RWPE2 (cell line): ENCODE data around the gene FHOD3.
"Not testable (repeated sequence)": the region's sequence is repeated elsewhere in the genome, so short reads cannot be mapped to it uniquely, and the experiment has no call there.

ENCODE experiments used
- ATAC-seq: fragments of 200-7000 bp; cut with Tn5 transposase; 3 replicates; pipeline ENCODE4 v1.9.1; 2021; ENCODE audit warnings: low read depth
- DNase-seq: peaks from one replicate; pipeline ENCODE4 v3.0.0-alpha.2; 2020; ENCODE audit warnings: low spot score
- H3K27ac ChIP-seq: fragments of 450-650 bp; 2 replicates; pipeline ENCODE4 v1.5.1; 2017; ENCODE audit warnings: mild to moderate bottlenecking; ENCODE audit not compliant: poor library complexity, severe bottlenecking
- H3K27me3 ChIP-seq: fragments of 250-450 bp; sonication (Bioruptor Pico); 2 replicates; pipeline ENCODE4 v1.5.1; 2021; ENCODE audit warnings: mild to moderate bottlenecking, moderate library complexity; ENCODE audit not compliant: insufficient read depth, poor library complexity, severe bottlenecking
- H3K36me3 ChIP-seq: fragments of 250-450 bp; sonication (Bioruptor Pico); 2 replicates; pipeline ENCODE4 v1.5.1; 2020; ENCODE audit warnings: low read depth, mild to moderate bottlenecking, moderate library complexity
- H3K4me1 ChIP-seq: fragments of 250-450 bp; sonication (Bioruptor Pico); 2 replicates; pipeline ENCODE4 v1.5.1; 2021; ENCODE audit warnings: mild to moderate bottlenecking, moderate library complexity; ENCODE audit not compliant: insufficient read depth, poor library complexity, severe bottlenecking
- H3K4me3 ChIP-seq: fragments of 250-450 bp; sonication (Bioruptor Pico); 2 replicates; pipeline ENCODE4 v1.5.1; 2021; ENCODE audit warnings: mild to moderate bottlenecking, moderate library complexity; ENCODE audit not compliant: severe bottlenecking
- H3K9me3 ChIP-seq: fragments of 250-450 bp; sonication (Bioruptor Pico); 2 replicates; pipeline ENCODE4 v1.5.1; 2021; ENCODE audit warnings: mild to moderate bottlenecking, moderate library complexity; ENCODE audit not compliant: severe bottlenecking
- TF ChIP-seq, protein P1 (sequence below): fragments of 450-650 bp; IDR thresholded peaks from one replicate; pipeline ENCODE4 v1.5.1; 2017; ENCODE audit warnings: mild to moderate bottlenecking, moderate library complexity; ENCODE audit not compliant: poor library complexity, severe bottlenecking

Gene FHOD3

DNA sequence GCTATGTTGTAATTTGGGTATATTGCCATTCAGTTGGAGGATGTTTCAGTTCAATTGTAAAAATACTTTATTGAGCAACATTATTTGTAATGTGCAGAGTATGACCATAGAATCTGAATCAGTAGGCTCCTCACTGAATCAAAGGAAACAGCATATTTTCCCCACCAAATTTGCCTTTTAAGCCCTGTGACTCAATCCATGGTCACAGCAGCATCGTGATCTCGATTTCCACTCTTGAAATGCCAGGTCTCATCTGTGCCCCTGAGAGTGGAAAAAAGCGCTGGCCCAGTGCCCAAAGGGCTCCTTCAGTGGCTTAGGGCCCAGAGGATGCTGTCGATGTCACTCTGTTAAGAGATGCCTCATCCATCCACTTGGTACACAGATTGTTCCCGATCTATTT, 57.5 kb downstream of the FHOD3 start:
- H3K4me3 ChIP-seq: no peak overlapping the region
- TF ChIP-seq, protein P1, sequence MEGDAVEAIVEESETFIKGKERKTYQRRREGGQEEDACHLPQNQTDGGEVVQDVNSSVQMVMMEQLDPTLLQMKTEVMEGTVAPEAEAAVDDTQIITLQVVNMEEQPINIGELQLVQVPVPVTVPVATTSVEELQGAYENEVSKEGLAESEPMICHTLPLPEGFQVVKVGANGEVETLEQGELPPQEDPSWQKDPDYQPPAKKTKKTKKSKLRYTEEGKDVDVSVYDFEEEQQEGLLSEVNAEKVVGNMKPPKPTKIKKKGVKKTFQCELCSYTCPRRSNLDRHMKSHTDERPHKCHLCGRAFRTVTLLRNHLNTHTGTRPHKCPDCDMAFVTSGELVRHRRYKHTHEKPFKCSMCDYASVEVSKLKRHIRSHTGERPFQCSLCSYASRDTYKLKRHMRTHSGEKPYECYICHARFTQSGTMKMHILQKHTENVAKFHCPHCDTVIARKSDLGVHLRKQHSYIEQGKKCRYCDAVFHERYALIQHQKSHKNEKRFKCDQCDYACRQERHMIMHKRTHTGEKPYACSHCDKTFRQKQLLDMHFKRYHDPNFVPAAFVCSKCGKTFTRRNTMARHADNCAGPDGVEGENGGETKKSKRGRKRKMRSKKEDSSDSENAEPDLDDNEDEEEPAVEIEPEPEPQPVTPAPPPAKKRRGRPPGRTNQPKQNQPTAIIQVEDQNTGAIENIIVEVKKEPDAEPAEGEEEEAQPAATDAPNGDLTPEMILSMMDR: no peak
- H3K4me1 ChIP-seq: peaks cover 24% of the 10 kb centered on the region
- ATAC-seq: peak; percentile 74
- H3K36me3 ChIP-seq: peaks cover 17% of the 10 kb centered on the region; the same call in 1 of the 2 replicates
- peak overlapping the region; percentile 62 for H3K27ac ChIP-seq
- no peak for DNase-seq
- H3K9me3 ChIP-seq: no peaks in the 10 kb centered on the region
- no peaks in the 10 kb centered on the region for H3K27me3 ChIP-seq

DNA sequence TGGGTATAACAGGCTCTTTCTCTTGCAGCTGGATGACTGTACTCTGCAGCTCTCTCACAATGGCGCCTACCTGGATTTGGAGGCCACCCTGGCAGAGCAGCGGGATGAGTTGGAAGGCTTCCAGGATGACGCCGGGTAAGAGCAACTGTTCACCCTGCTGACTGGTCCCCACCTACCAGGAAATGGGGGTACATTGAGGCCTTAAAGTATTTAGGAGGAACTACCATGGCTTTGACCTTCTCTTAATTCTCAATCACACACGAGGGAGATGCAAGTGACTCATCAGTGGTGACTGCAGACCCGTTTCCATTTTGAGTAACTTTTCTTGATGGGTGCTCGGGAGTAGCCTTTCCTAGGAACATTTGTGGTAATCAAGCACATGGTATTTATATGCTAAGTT, 58.0 kb downstream of the FHOD3 start:
- no peaks in the 10 kb centered on the region for H3K27me3 ChIP-seq
- DNase-seq (no peak), ATAC-seq (no peak; the same call in 2 of the 3 replicates)
- TF ChIP-seq, protein P1: no peak
- H3K4me1 ChIP-seq: peaks cover 20% of the 10 kb centered on the region
- H3K9me3 ChIP-seq: no peaks in the 10 kb centered on the region
- peak overlapping the region; percentile 62 for H3K27ac ChIP-seq
- no peak overlapping the region for H3K4me3 ChIP-seq
- peaks cover 17% of the 10 kb centered on the region; the same call in 1 of the 2 replicates for H3K36me3 ChIP-seq

DNA sequence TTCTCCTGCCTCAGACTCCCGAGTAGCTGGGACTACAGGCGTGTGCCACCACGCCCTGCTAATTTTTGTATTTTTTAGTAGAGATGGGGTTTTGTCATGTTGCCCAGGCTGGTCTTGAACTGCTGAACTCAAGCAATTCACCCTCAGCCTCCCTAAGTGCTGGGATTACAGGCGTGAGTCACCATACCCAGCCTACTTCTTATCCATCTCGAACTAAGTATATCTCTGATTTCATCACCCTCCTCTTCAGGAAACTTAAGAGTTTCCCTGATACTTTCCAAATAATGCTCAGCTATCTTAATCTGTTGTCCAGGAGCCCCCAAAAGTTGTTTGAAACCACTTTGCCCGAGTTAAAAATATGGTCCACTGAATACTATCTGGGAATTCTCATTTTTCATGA, 59.2 kb downstream of the FHOD3 start:
- not testable (repeated sequence) for ATAC-seq, H3K27me3 ChIP-seq, H3K27ac ChIP-seq, H3K9me3 ChIP-seq, H3K4me3 ChIP-seq, DNase-seq
- H3K4me1 ChIP-seq: peaks cover 17% of the 10 kb centered on the region
- H3K36me3 ChIP-seq: peaks cover 17% of the 10 kb centered on the region; the same call in 1 of the 2 replicates

DNA sequence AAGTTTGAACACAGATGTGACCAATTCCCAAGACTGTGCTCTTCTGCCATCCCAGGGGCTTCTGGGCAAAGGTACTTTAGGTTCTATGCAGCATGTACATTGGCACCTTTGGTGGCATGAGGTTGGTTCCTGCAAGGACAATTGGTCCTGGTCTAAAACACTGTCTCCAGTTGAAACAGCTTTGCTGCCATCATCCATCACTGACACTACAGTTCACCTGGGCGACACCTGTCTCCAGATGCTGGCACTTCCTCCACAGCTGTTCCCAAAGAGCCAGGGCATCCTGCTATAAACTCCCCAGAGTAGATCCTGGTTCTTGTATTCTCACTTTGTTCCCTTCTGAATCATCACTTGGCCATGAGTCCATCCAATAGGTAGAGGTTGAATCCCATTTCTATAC, 60.6 kb downstream of the FHOD3 start:
- no peak overlapping the region for H3K4me3 ChIP-seq
- ATAC-seq (no peak), DNase-seq (no peak)
- no peaks in the 10 kb centered on the region for H3K27me3 ChIP-seq
- H3K9me3 ChIP-seq: no peaks in the 10 kb centered on the region
- TF ChIP-seq, protein P1: no peak
- peaks cover 17% of the 10 kb centered on the region; the same call in 1 of the 2 replicates for H3K36me3 ChIP-seq
- no peak overlapping the region for H3K27ac ChIP-seq
- peaks cover 11% of the 10 kb centered on the region for H3K4me1 ChIP-seq

DNA sequence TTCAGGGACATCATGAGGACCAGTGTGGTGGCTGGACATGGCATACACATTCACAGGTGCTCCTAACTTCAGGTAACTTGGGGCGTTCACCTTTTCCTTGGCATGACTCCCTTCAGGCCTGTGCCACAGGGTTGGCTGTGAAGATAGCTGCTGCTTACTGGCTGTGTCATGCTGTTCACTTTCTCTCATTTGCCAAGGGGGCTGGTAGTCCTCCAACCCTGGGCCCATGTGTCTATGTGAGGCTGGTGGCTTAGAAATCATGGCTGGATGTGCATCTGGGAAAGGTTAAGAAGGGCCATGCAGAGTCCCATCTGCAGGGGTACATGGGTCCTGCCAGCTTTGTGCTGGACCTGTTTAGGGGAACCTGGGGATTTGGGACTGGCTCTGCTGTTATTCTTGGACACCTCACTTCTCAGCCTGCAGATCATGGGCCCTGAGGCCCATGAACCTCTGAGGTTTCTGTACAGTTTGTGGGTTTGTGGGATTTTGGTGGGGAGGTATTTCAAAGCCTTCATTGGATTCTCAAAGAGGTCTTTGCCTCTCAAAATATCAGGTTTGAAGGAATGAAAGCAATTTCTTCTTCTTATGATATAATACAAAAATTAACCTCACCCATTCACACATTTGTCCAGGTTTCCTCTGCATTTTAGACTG, 62.9 kb downstream of the FHOD3 start:
- Histone ChIP-seq H3K9me3 (no peaks in the 10 kb centered on the region), H3K4me3 (no peak overlapping the region), H3K27me3 (no peaks in the 10 kb centered on the region), H3K4me1 (peaks cover 4% of the 10 kb centered on the region), H3K27ac (no peak overlapping the region), H3K36me3 (peaks cover 17% of the 10 kb centered on the region; the same call in 1 of the 2 replicates)
- TF ChIP-seq, protein P1: no peak
- DNase-seq: no peak
- ATAC-seq: no peak
